ENCODE data around the gene RAPGEF1.

The RAPGEF1 gene

DNA sequence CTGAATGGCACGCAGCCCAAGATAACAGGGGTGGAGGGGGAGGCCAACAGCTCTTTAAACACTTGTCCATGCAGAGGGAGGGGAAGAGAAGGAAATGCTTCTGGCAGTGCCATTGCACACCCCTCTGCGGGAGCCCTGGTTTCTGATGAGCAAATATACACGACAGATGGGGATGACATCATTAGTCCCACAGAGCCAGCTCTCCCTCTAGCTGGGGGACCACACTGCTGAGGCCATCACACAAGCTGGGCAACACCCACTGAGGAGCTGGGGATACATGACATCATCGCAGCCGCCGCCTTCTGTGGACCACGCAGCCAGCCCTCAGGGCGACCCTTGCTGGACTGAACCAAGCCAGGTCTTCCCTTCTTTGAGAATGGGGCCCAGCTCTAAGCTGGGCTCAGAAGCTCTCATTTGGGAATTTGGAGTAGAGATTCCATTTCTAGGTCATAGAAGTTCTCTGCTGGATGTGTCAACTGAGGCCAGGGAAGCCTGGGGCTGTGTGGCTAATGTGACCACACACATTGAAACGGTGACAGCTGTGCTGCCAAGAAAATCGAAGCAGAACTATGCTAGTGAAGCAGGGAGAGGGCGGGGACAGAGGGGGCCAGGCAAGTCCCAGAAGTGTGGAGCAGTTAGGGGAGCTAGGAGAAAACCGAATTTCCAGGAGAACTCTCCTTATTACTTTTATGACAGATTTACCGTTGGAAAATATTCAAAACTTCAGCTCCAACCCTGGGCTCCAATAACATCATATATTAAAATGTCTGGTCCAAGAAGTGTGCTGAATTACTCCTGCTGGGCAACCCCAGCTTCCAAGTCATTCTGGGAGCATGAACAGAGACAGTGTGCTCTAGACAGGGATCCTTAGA lies 115.0 kb downstream of the RAPGEF1 start (continued):
- TF ChIP-seq ZFP69B (tag by site-specific recombination; IDR thresholded peaks at IDR 0.05) (peak; percentile 65), ZNF677 (tag by site-specific recombination; IDR thresholded peaks at IDR 0.05) (no peak), ZNF341 (tag by site-specific recombination; IDR thresholded peaks at IDR 0.05; ENCODE audit: low read depth) (peak; percentile 78), OSR2 (tag by site-specific recombination; IDR thresholded peaks at IDR 0.05) (peak; percentile 42), ZNF391 (tag by site-specific recombination; IDR thresholded peaks at IDR 0.05; ENCODE audit: borderline replicate concordance, low read depth) (0 out of 2 replicates have a peak, but pooled peaks have one; percentile 9), ZNF132 (tag by site-specific recombination; IDR thresholded peaks at IDR 0.05; ENCODE audit: borderline replicate concordance) (no peak), ZNF184 (tag by site-specific recombination; IDR thresholded peaks at IDR 0.05) (0 out of 2 replicates have a peak, but pooled peaks have one; percentile 24), ZNF350 (tag by site-specific recombination; IDR thresholded peaks at IDR 0.05) (no peak), ZNF202 (tag by site-specific recombination; IDR thresholded peaks at IDR 0.05; ENCODE audit: borderline replicate concordance) (no peak), ZNF114 (tag by site-specific recombination; IDR thresholded peaks at IDR 0.05) (no peak), ZNF266 (tag by site-specific recombination; IDR thresholded peaks at IDR 0.05; ENCODE audit: low read depth) (no peak), ZNF560 (tag by site-specific recombination; IDR thresholded peaks at IDR 0.05; ENCODE audit: borderline replicate concordance) (no peak), ZXDB (tag by site-specific recombination; IDR thresholded peaks at IDR 0.05) (no peak), ZNF335 (tag by site-specific recombination; conservative IDR thresholded peaks at IDR 0.05) (peak; percentile 69), ZNF600 (tag by site-specific recombination; IDR thresholded peaks at IDR 0.05) (peak; percentile 53)
- TF ChIP-seq, protein P1, sequence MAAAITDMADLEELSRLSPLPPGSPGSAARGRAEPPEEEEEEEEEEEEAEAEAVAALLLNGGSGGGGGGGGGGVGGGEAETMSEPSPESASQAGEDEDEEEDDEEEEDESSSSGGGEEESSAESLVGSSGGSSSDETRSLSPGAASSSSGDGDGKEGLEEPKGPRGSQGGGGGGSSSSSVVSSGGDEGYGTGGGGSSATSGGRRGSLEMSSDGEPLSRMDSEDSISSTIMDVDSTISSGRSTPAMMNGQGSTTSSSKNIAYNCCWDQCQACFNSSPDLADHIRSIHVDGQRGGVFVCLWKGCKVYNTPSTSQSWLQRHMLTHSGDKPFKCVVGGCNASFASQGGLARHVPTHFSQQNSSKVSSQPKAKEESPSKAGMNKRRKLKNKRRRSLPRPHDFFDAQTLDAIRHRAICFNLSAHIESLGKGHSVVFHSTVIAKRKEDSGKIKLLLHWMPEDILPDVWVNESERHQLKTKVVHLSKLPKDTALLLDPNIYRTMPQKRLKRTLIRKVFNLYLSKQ (tag by site-specific recombination; IDR thresholded peaks at IDR 0.05; ENCODE audit: borderline replicate concordance) = no peak
- TF ChIP-seq, protein P2, sequence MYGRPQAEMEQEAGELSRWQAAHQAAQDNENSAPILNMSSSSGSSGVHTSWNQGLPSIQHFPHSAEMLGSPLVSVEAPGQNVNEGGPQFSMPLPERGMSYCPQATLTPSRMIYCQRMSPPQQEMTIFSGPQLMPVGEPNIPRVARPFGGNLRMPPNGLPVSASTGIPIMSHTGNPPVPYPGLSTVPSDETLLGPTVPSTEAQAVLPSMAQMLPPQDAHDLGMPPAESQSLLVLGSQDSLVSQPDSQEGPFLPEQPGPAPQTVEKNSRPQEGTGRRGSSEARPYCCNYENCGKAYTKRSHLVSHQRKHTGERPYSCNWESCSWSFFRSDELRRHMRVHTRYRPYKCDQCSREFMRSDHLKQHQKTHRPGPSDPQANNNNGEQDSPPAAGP (tag by site-specific recombination; IDR thresholded peaks at IDR 0.05) = peak; percentile 83
- TF ChIP-seq, protein P3, sequence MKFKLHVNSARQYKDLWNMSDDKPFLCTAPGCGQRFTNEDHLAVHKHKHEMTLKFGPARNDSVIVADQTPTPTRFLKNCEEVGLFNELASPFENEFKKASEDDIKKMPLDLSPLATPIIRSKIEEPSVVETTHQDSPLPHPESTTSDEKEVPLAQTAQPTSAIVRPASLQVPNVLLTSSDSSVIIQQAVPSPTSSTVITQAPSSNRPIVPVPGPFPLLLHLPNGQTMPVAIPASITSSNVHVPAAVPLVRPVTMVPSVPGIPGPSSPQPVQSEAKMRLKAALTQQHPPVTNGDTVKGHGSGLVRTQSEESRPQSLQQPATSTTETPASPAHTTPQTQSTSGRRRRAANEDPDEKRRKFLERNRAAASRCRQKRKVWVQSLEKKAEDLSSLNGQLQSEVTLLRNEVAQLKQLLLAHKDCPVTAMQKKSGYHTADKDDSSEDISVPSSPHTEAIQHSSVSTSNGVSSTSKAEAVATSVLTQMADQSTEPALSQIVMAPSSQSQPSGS (tag by site-specific recombination; IDR thresholded peaks at IDR 0.05; ENCODE audit: low read depth) = peak; percentile 97
- TF ChIP-seq, protein P4, sequence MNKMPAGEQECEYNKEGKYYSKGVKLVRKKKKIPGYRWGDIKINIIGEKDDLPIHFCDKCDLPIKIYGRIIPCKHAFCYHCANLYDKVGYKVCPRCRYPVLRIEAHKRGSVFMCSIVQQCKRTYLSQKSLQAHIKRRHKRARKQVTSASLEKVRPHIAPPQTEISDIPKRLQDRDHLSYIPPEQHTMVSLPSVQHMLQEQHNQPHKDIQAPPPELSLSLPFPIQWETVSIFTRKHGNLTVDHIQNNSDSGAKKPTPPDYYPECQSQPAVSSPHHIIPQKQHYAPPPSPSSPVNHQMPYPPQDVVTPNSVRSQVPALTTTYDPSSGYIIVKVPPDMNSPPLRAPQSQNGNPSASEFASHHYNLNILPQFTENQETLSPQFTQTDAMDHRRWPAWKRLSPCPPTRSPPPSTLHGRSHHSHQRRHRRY (tag by site-specific recombination; IDR thresholded peaks at IDR 0.05) = no peak
- TF ChIP-seq, protein P5, sequence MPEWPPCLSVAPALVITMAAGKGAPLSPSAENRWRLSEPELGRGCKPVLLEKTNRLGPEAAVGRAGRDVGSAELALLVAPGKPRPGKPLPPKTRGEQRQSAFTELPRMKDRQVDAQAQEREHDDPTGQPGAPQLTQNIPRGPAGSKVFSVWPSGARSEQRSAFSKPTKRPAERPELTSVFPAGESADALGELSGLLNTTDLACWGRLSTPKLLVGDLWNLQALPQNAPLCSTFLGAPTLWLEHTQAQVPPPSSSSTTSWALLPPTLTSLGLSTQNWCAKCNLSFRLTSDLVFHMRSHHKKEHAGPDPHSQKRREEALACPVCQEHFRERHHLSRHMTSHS (tag by site-specific recombination; IDR thresholded peaks at IDR 0.05) = no peak
